ENCODE data around the gene CRTC3. TPM values are rescaled to one million over a fixed set of nuclear protein-coding genes. Genes with fewer than 3 reads are reported as not detected.

Gene CRTC3
- total and polyA plus RNA-seq, 2 of the 13 experiments (the other 11 are each of a cell fraction or from before 2014, with no cell fraction given): 8.4 to 11.8 TPM

- no peak for FAIRE-seq
- ATAC-seq: no peak
Observed at GRCh38 chr15:90519688-90520087, 10.0 kb upstream of the CRTC3 start.

GRCh38 chr15:90520365-90520764 lies 9.4 kb upstream of the CRTC3 start:
- Histone ChIP-seq H3K9ac (ENCODE audit: insufficient read depth, low read depth, low read length) (no peak overlapping the region), H3K27ac (ENCODE audit: extremely low read length, insufficient read depth, low read length) (no peak overlapping the region), H3K36me3 (replicated peaks in 1 of 2; ENCODE audit: control insufficient read depth in 1 of 2, insufficient read depth in 2 of 2, low read length in 2 of 2) (no peaks in the 10 kb centered on the region), H2AFZ (ENCODE audit: low read length) (no peak overlapping the region), H3K4me3 (replicated peaks in 1 of 3; ENCODE audit: insufficient read depth in 1 of 3, low read depth in 2 of 3, low read length in 3 of 3) (no peak overlapping the region), H3K4me2 (ENCODE audit: low read depth, low read length) (no peak overlapping the region), H3K79me2 (ENCODE audit: insufficient read depth, low read length) (no peaks in the 10 kb centered on the region), H3K27me3 (ENCODE audit: control insufficient read depth in 1 of 2, insufficient read depth in 2 of 2, low read length in 2 of 2) (peaks cover 0 to 11% of the 10 kb centered on the region in 2 experiments; a peak in 2 of 5 replicates), H3K9me3 (ENCODE audit: low read length) (no peaks in the 10 kb centered on the region), H3K4me1 (ENCODE audit: insufficient read depth, low read length) (no peaks in the 10 kb centered on the region; the same call in 1 of the 2 replicates), H4K20me1 (ENCODE audit: insufficient read depth, low read length) (no peaks in the 10 kb centered on the region)
- 34% methylated on average over 5 of the region's 5 CpGs for WGBS (ENCODE audit: low lambda C conversion rate)
- ChIA-PET CTCF (ENCODE audit: low intra/inter-chr PET ratio, low total read pairs) (no interaction called here), POLR2A (no interaction called here)
- FAIRE-seq (no peak), DNase-seq (ENCODE audit: low spot score) (no peak), ATAC-seq (no peak; the same call in 2 of the 3 replicates)
- intact Hi-C loops (cut with micrococcal nuclease; ENCODE audit: unreplicated experiment) (no loop called here), in situ Hi-C loops (cut with HindIII; ENCODE audit: extremely low pct_ligation_motif_present, low pct_unique_long_range_greater_than_20kb) (no loop called here)
- BruUV-seq (replicated peaks): no TSS peak
- no peak for TF ChIP-seq KLF12 (CRISPR knock-in tag; IDR thresholded peaks at IDR 0.05; ENCODE audit: borderline replicate concordance)
- TF ChIP-seq EHMT2 (IDR thresholded peaks at IDR 0.05; ENCODE audit: borderline replicate concordance, low read depth, low read length): no peak
- no peak for TF ChIP-seq ZNF639 (CRISPR knock-in tag; conservative IDR thresholded peaks at IDR 0.05)
- TF ChIP-seq, protein P1, sequence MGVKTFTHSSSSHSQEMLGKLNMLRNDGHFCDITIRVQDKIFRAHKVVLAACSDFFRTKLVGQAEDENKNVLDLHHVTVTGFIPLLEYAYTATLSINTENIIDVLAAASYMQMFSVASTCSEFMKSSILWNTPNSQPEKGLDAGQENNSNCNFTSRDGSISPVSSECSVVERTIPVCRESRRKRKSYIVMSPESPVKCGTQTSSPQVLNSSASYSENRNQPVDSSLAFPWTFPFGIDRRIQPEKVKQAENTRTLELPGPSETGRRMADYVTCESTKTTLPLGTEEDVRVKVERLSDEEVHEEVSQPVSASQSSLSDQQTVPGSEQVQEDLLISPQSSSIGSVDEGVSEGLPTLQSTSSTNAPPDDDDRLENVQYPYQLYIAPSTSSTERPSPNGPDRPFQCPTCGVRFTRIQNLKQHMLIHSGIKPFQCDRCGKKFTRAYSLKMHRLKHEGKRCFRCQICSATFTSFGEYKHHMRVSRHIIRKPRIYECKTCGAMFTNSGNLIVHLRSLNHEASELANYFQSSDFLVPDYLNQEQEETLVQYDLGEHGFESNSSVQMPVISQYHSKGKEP (CRISPR knock-in tag; IDR thresholded peaks at IDR 0.05): no peak
- TF ChIP-seq SNRNP70 (IDR thresholded peaks at IDR 0.05; ENCODE audit: low read depth, low read length): no peak
- no peak for TF ChIP-seq ZNF782 (CRISPR knock-in tag; IDR thresholded peaks at IDR 0.05; ENCODE audit: borderline replicate concordance)
- TF ChIP-seq CBX5 (CRISPR knock-in tag; IDR thresholded peaks at IDR 0.05; ENCODE audit: borderline replicate concordance): no peak
- no peak for TF ChIP-seq SMARCE1 (IDR thresholded peaks at IDR 0.05; ENCODE audit: borderline replicate concordance)
- no peak for TF ChIP-seq CBFB (CRISPR knock-in tag; IDR thresholded peaks at IDR 0.05)
- TF ChIP-seq FOXK2 (IDR thresholded peaks at IDR 0.05): no peak
- TF ChIP-seq PCBP2 (optimal IDR thresholded peaks at IDR 0.05; ENCODE audit: low read depth, low read length, poor library complexity, severe bottlenecking): no peak
- TF ChIP-seq SOX5 (CRISPR knock-in tag; IDR thresholded peaks at IDR 0.05; ENCODE audit: borderline replicate concordance): no peak
- no peak for TF ChIP-seq ARNT (IDR thresholded peaks at IDR 0.05)
- no peak for TF ChIP-seq FOXA3 (CRISPR knock-in tag; IDR thresholded peaks at IDR 0.05)
- no peak for TF ChIP-seq XBP1 (CRISPR knock-in tag; IDR thresholded peaks at IDR 0.05)

More at GRCh38 chr15:90519688-90520087, 10.0 kb upstream of the CRTC3 start:
- in situ Hi-C loops (cut with HindIII; ENCODE audit: extremely low pct_ligation_motif_present, low pct_unique_long_range_greater_than_20kb) (no loop called here), intact Hi-C loops (cut with micrococcal nuclease; ENCODE audit: unreplicated experiment) (no loop called here)
- no peaks in the 10 kb centered on the region for H3K36me3 ChIP-seq (replicated peaks in 1 of 2; ENCODE audit: control insufficient read depth in 1 of 2, insufficient read depth in 2 of 2, low read length in 2 of 2)
- H3K79me2 ChIP-seq (ENCODE audit: insufficient read depth, low read length): no peaks in the 10 kb centered on the region
- H3K4me2 ChIP-seq (ENCODE audit: low read depth, low read length): no peak overlapping the region
- no TSS peak for BruUV-seq (replicated peaks)
- H3K4me1 ChIP-seq (ENCODE audit: insufficient read depth, low read length): no peaks in the 10 kb centered on the region; the same call in 1 of the 2 replicates
- TF ChIP-seq TCF7 (IDR thresholded peaks at IDR 0.05; ENCODE audit: low read depth) (no peak), MED8 (CRISPR knock-in tag; IDR thresholded peaks at IDR 0.05; ENCODE audit: insufficient replicate concordance) (no peak)
- no peaks in the 10 kb centered on the region for H4K20me1 ChIP-seq (ENCODE audit: insufficient read depth, low read length)
- H3K27me3 ChIP-seq (ENCODE audit: control insufficient read depth in 1 of 2, insufficient read depth in 2 of 2, low read length in 2 of 2): peaks cover 0 to 10% of the 10 kb centered on the region in 2 experiments; a peak in 2 of 5 replicates
- no peak for DNase-seq (ENCODE audit: low spot score)
- ChIA-PET POLR2A (no interaction called here), CTCF (ENCODE audit: low intra/inter-chr PET ratio, low total read pairs) (no interaction called here)
- H3K9ac ChIP-seq (ENCODE audit: insufficient read depth, low read depth, low read length): no peak overlapping the region
- no peak overlapping the region for H3K27ac ChIP-seq (ENCODE audit: extremely low read length, insufficient read depth, low read length)
- no peak overlapping the region for H3K4me3 ChIP-seq (replicated peaks in 1 of 3; ENCODE audit: insufficient read depth in 1 of 3, low read depth in 2 of 3, low read length in 3 of 3)
- WGBS (ENCODE audit: low lambda C conversion rate): 6% methylated on average over 1 of the region's 1 CpG
- no peak overlapping the region for H2AFZ ChIP-seq (ENCODE audit: low read length)
- no peaks in the 10 kb centered on the region for H3K9me3 ChIP-seq (ENCODE audit: low read length)
